Astrocyte (in vitro differentiated cells and primary cell): ENCODE data around the gene DGUOK. TPM values are rescaled to one million over a fixed set of nuclear protein-coding genes. Genes with fewer than 3 reads are reported as not detected.

Experiments used
- DNase-seq: peaks from one replicate; pipeline ENCODE4 v3.0.0-alpha.2; 2010; ENCODE audit warnings: low read depth
- FAIRE-seq: peaks from 2 replicates; lab custom pipeline; 2011; peaks lifted over from hg19 to GRCh38; lab: Jason Lieb, UNC
- H2AFZ ChIP-seq: 2 replicates; pipeline ENCODE4 v1.6.0; 2012; ENCODE audit warnings: low read depth, low read length, inconsistent platforms
- H3K27ac ChIP-seq: 2 replicates; pipeline ENCODE4 v1.5.1; 2011; ENCODE audit warnings: low read depth, low read length, inconsistent platforms
- H3K27me3 ChIP-seq: 2 replicates; pipeline ENCODE4 v1.6.0; 2011; ENCODE audit warnings: low read length, inconsistent platforms; ENCODE audit not compliant: insufficient read depth
- H3K36me3 ChIP-seq: 2 replicates; pipeline ENCODE4 v1.5.1; 2011; ENCODE audit warnings: low read length, inconsistent platforms; ENCODE audit not compliant: insufficient read depth
- H3K4me1 ChIP-seq: 2 replicates; pipeline ENCODE4 v1.5.1; 2011; ENCODE audit warnings: low read length, inconsistent platforms; ENCODE audit not compliant: insufficient read depth
- H3K4me2 ChIP-seq: 2 replicates; pipeline ENCODE4 v1.6.0; 2012; ENCODE audit warnings: low read length, inconsistent platforms
- H3K4me3 ChIP-seq: 2 replicates; pipeline ENCODE4 v1.5.1; 2011; ENCODE audit warnings: low read depth, mild to moderate bottlenecking, low read length, inconsistent platforms; ENCODE audit not compliant: insufficient read depth
- H3K79me2 ChIP-seq: 2 replicates; pipeline ENCODE4 v1.6.0; 2012; ENCODE audit warnings: mild to moderate bottlenecking, low read length, inconsistent platforms; ENCODE audit not compliant: insufficient read depth
- H3K9ac ChIP-seq: 2 replicates; pipeline ENCODE4 v1.6.0; 2012; ENCODE audit warnings: mild to moderate bottlenecking, low read length, inconsistent platforms
- H3K9me3 ChIP-seq: 2 replicates; pipeline ENCODE4 v1.5.1; 2012; ENCODE audit warnings: low read depth, mild to moderate bottlenecking, low read length, inconsistent platforms; ENCODE audit not compliant: insufficient read depth
- H4K20me1 ChIP-seq: 2 replicates; pipeline ENCODE4 v1.6.0; 2012; ENCODE audit warnings: low read length, inconsistent platforms; ENCODE audit not compliant: insufficient read depth
- H3K27ac Mint-ChIP-seq: one replicate; pipeline ENCODE4 v1.8.0; 2021; ENCODE audit warnings: mild to moderate bottlenecking, mixed read lengths; ENCODE audit not compliant: unreplicated experiment
- H3K27me3 Mint-ChIP-seq: one replicate; pipeline ENCODE4 v1.8.0; 2021; ENCODE audit warnings: low read depth, mixed read lengths; ENCODE audit not compliant: unreplicated experiment
- H3K36me3 Mint-ChIP-seq: one replicate; pipeline ENCODE4 v1.8.0; 2021; ENCODE audit warnings: low read depth, mixed read lengths; ENCODE audit not compliant: unreplicated experiment
- H3K4me1 Mint-ChIP-seq: one replicate; pipeline ENCODE4 v1.8.0; 2021; ENCODE audit warnings: low read depth, mixed read lengths; ENCODE audit not compliant: unreplicated experiment
- H3K4me3 Mint-ChIP-seq: one replicate; pipeline ENCODE4 v1.8.0; 2021; ENCODE audit warnings: mild to moderate bottlenecking, moderate library complexity, mixed read lengths; ENCODE audit not compliant: unreplicated experiment
- H3K9me3 Mint-ChIP-seq: one replicate; pipeline ENCODE4 v1.8.0; 2021; ENCODE audit warnings: mild to moderate bottlenecking, mixed read lengths; ENCODE audit not compliant: unreplicated experiment
- CTCF ChIP-seq: IDR thresholded peaks from 2 replicates; pipeline ENCODE4 v1.5.1; 2011; ENCODE audit warnings: low read depth, mild to moderate bottlenecking, inconsistent platforms, low read length, moderate library complexity; ENCODE audit not compliant: insufficient read depth
- EZH2 ChIP-seq: IDR thresholded peaks from 2 replicates; pipeline ENCODE4 v1.6.1; 2012; ENCODE audit warnings: mild to moderate bottlenecking, low read length, inconsistent platforms; ENCODE audit not compliant: insufficient read depth
- total RNA-seq: library from RNA; stranded (reverse); gene quantifications from 2 replicates; pipeline ENCODE4 v1.2.1, GENCODE V29; 2021

DGUOK gene
- total RNA-seq, 1 donor from 2014 or later, result 84.8 TPM

- no peaks in the 10 kb centered on the region for H3K36me3 Mint-ChIP-seq
- H3K9me3 Mint-ChIP-seq, result no peaks in the 10 kb centered on the region
- no peak overlapping the region for H3K4me3 Mint-ChIP-seq
- Histone ChIP-seq H3K4me3 (no peak overlapping the region), H3K4me1 (peaks cover 26% of the 10 kb centered on the region), H3K4me2 (no peak overlapping the region), H3K27ac (no peak overlapping the region), H4K20me1 (no peaks in the 10 kb centered on the region), H3K9ac (no peak overlapping the region), H3K36me3 (no peaks in the 10 kb centered on the region), H3K9me3 (no peaks in the 10 kb centered on the region), H3K27me3 (peaks cover 8% of the 10 kb centered on the region), H2AFZ (no peak overlapping the region), H3K79me2 (no peaks in the 10 kb centered on the region)
- no peak for DNase-seq
- TF ChIP-seq CTCF (no peak), EZH2 (no peak)
- H3K27me3 Mint-ChIP-seq, result peaks cover 23% of the 10 kb centered on the region
- no peak for FAIRE-seq
- H3K4me1 Mint-ChIP-seq, result peaks cover 25% of the 10 kb centered on the region
- H3K27ac Mint-ChIP-seq, result no peak overlapping the region
Observed at GRCh38 chr2:73980566-73980965, 53.9 kb downstream of the DGUOK start.

GRCh38 chr2:73981081-73982001 is 54.7 kb downstream of the DGUOK start:
- H3K36me3 ChIP-seq, result no peaks in the 10 kb centered on the region
- Mint-ChIP-seq H3K4me3 (peak overlapping the region; percentile 72), H3K4me1 (peaks cover 25% of the 10 kb centered on the region), H3K36me3 (no peaks in the 10 kb centered on the region), H3K9me3 (no peaks in the 10 kb centered on the region), H3K27me3 (peaks cover 16% of the 10 kb centered on the region), H3K27ac (peak overlapping the region; percentile 44)
- H3K27ac ChIP-seq, result no peak overlapping the region
- peaks cover 8% of the 10 kb centered on the region for H3K27me3 ChIP-seq
- H3K4me3 ChIP-seq, result peak overlapping the region; percentile 37
- TF ChIP-seq EZH2 (peak; percentile 48), CTCF (no peak)
- peak overlapping the region; percentile 79 for H3K4me2 ChIP-seq
- no peaks in the 10 kb centered on the region for H4K20me1 ChIP-seq
- FAIRE-seq, result no peak
- DNase-seq, result no peak
- no peak overlapping the region for H3K9ac ChIP-seq
- H3K79me2 ChIP-seq, result peaks cover 6% of the 10 kb centered on the region
- H2AFZ ChIP-seq, result peak overlapping the region; percentile 54
- H3K9me3 ChIP-seq, result no peaks in the 10 kb centered on the region
- H3K4me1 ChIP-seq, result peaks cover 31% of the 10 kb centered on the region
